Measurements from ENCODE around the gene PDZD11. TPM values are rescaled to one million over a fixed set of nuclear protein-coding genes. Genes with fewer than 3 reads are reported as not detected.

The PDZD11 gene
- total and polyA plus RNA-seq, 9 of the 15 experiments (the other 6 are each of a cell fraction or from before 2014, with no cell fraction given) = 21.9 to 109 (median 36.4) TPM

GRCh38 chrX:70241501-70241900 lies 48.2 kb downstream of the PDZD11 start:
- intact Hi-C loops (cut with micrococcal nuclease) = no loop called here
- POLR2A ChIA-PET = no interaction called here
- no peak overlapping the region for H3K9ac ChIP-seq (ENCODE audit: insufficient read depth in 1 of 2, low read depth in 2 of 2, low read length in 2 of 2)
- H4K20me1 ChIP-seq (replicated peaks; ENCODE audit: control insufficient read depth, insufficient read depth, low read length) = no peaks in the 10 kb centered on the region
- H3K9me3 ChIP-seq (replicated peaks; ENCODE audit: control insufficient read depth, insufficient read depth, low read depth, low read length) = no peaks in the 10 kb centered on the region
- H3K27ac ChIP-seq (ENCODE audit: extremely low read depth, low read depth, low read length) = no peak overlapping the region
- H2AFZ ChIP-seq (ENCODE audit: low read depth, low read length) = no peak overlapping the region
- H3K27me3 ChIP-seq (ENCODE audit: control insufficient read depth in 2 of 2, insufficient read depth in 2 of 2, low read length in 2 of 2) = peaks cover 3 to 14% of the 10 kb centered on the region in 2 experiments; a peak in 1 of 5 replicates
- H3K4me2 ChIP-seq (ENCODE audit: insufficient read depth, low read length) = no peak overlapping the region
- H3K9me1 ChIP-seq (ENCODE audit: control insufficient read depth, insufficient read depth, low read length) = no peaks in the 10 kb centered on the region
- ATAC-seq = no peak
- BruUV-seq (replicated peaks) = no TSS peak
- DNase-seq (ENCODE audit: extremely low read depth in 1 of 4, low spot score in 3 of 4) = no peak
- no peaks in the 10 kb centered on the region for H3K4me1 ChIP-seq (replicated peaks in 1 of 2; ENCODE audit: control insufficient read depth in 2 of 2, insufficient read depth in 2 of 2, low read length in 2 of 2)
- WGBS (ENCODE audit: insufficient coverage, low coverage, missing lambda C conversion rate) = 0% methylated on average over 2 of the region's 2 CpGs
- FAIRE-seq = no peak
- in situ Hi-C loops (cut with MboI) = no loop called here
- H3K79me2 ChIP-seq (ENCODE audit: control insufficient read depth, insufficient read depth, low read length) = no peaks in the 10 kb centered on the region
- H3K4me3 ChIP-seq = no peak overlapping the region
- CTCF ChIA-PET (ENCODE audit: low intra/inter-chr PET ratio) = no interaction called here
- H3K36me3 ChIP-seq (ENCODE audit: control insufficient read depth, insufficient read depth, low read length) = no peaks in the 10 kb centered on the region
- TF ChIP-seq MEF2A (IDR thresholded peaks at IDR 0.05; ENCODE audit: control insufficient read depth, low read depth, low read length) (no peak), POLR2AphosphoS5 (IDR thresholded peaks at IDR 0.05; ENCODE audit: control insufficient read depth, insufficient read depth, low read depth, low read length) (no peak), ZNF197 (CRISPR knock-in tag; IDR thresholded peaks at IDR 0.05; ENCODE audit: low read depth) (no peak), YBX1 (IDR thresholded peaks at IDR 0.05) (no peak), PCBP1 (IDR thresholded peaks at IDR 0.05; ENCODE audit: low read depth, low read length, poor library complexity, severe bottlenecking) (no peak), SRF (CRISPR knock-in tag; IDR thresholded peaks at IDR 0.05) (no peak), ZNF785 (CRISPR knock-in tag; IDR thresholded peaks at IDR 0.05) (no peak), ZC3H4 (CRISPR knock-in tag; IDR thresholded peaks at IDR 0.05; ENCODE audit: borderline replicate concordance) (no peak), SPI1 (IDR thresholded peaks at IDR 0.05; ENCODE audit: borderline replicate concordance, low read depth, low read length) (no peak), KAT8 (IDR thresholded peaks at IDR 0.05; ENCODE audit: low read depth) (no peak), HMGXB4 (CRISPR knock-in tag; IDR thresholded peaks at IDR 0.05) (no peak), CHD4 (IDR thresholded peaks at IDR 0.05; ENCODE audit: insufficient read depth, insufficient replicate concordance, low read depth, low read length, poor library complexity, severe bottlenecking) (no peak), EGR1 (conservative IDR thresholded peaks at IDR 0.05) (no peak), HDAC8 (tag; IDR thresholded peaks at IDR 0.05) (no peak)
- TF ChIP-seq, protein P1, sequence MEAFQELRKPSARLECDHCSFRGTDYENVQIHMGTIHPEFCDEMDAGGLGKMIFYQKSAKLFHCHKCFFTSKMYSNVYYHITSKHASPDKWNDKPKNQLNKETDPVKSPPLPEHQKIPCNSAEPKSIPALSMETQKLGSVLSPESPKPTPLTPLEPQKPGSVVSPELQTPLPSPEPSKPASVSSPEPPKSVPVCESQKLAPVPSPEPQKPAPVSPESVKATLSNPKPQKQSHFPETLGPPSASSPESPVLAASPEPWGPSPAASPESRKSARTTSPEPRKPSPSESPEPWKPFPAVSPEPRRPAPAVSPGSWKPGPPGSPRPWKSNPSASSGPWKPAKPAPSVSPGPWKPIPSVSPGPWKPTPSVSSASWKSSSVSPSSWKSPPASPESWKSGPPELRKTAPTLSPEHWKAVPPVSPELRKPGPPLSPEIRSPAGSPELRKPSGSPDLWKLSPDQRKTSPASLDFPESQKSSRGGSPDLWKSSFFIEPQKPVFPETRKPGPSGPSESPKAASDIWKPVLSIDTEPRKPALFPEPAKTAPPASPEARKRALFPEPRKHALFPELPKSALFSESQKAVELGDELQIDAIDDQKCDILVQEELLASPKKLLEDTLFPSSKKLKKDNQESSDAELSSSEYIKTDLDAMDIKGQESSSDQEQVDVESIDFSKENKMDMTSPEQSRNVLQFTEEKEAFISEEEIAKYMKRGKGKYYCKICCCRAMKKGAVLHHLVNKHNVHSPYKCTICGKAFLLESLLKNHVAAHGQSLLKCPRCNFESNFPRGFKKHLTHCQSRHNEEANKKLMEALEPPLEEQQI (IDR thresholded peaks at IDR 0.05) = no peak
- TF ChIP-seq, protein P2, sequence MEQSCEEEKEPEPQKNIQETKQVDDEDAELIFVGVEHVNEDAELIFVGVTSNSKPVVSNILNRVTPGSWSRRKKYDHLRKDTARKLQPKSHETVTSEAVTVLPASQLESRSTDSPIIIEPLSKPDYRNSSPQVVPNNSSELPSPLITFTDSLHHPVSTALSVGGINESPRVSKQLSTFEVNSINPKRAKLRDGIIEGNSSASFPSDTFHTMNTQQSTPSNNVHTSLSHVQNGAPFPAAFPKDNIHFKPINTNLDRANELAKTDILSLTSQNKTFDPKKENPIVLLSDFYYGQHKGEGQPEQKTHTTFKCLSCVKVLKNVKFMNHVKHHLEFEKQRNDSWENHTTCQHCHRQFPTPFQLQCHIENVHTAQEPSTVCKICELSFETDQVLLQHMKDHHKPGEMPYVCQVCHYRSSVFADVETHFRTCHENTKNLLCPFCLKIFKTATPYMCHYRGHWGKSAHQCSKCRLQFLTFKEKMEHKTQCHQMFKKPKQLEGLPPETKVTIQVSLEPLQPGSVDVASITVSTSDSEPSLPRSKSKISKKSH (CRISPR knock-in tag; IDR thresholded peaks at IDR 0.05) = no peak
